ENCODE measurements around the gene THOC1. TPM values are rescaled to one million over a fixed set of nuclear protein-coding genes. Genes with fewer than 3 reads are reported as not detected.

Gene THOC1
- total RNA-seq, 1 donor from 2014 or later, result 73.7 TPM

- no peaks in the 10 kb centered on the region for H3K27me3 Mint-ChIP-seq (ENCODE audit: low read depth)
- no peak overlapping the region for H3K27ac Mint-ChIP-seq
- peaks cover 4% of the 10 kb centered on the region for H3K9me3 Mint-ChIP-seq
- H3K4me1 Mint-ChIP-seq, result no peaks in the 10 kb centered on the region
- no peak for TF ChIP-seq CTCF (IDR thresholded peaks at IDR 0.05; ENCODE audit: unreplicated experiment)
- H3K4me3 Mint-ChIP-seq, result no peak overlapping the region
- DNase-seq (ENCODE audit: low spot score in 2 of 2, unreplicated experiment in 2 of 2), result no peak
- H3K36me3 Mint-ChIP-seq, result peaks cover 41% of the 10 kb centered on the region
These were observed 40.5 kb downstream of the THOC1 start for GRCh38 chr18:227374-227773.

- Mint-ChIP-seq H3K9me3 (peaks cover 4% of the 10 kb centered on the region), H3K4me3 (no peak overlapping the region), H3K27me3 (ENCODE audit: low read depth) (no peaks in the 10 kb centered on the region), H3K36me3 (peaks cover 45% of the 10 kb centered on the region), H3K27ac (no peak overlapping the region), H3K4me1 (no peaks in the 10 kb centered on the region)
- no peak for TF ChIP-seq CTCF (IDR thresholded peaks at IDR 0.05; ENCODE audit: unreplicated experiment)
- DNase-seq (ENCODE audit: low spot score in 2 of 2, unreplicated experiment in 2 of 2), result no peak
These were observed 42.1 kb downstream of the THOC1 start for GRCh38 chr18:225745-226144.

GRCh38 chr18:220708-221107 lies 47.1 kb downstream of the THOC1 start:
- DNase-seq (ENCODE audit: low spot score in 2 of 2, unreplicated experiment in 2 of 2), result no peak
- H3K27ac Mint-ChIP-seq, result no peak overlapping the region
- TF ChIP-seq CTCF (IDR thresholded peaks at IDR 0.05; ENCODE audit: unreplicated experiment), result no peak
- no peaks in the 10 kb centered on the region for H3K4me1 Mint-ChIP-seq
- H3K4me3 Mint-ChIP-seq, result no peak overlapping the region
- no peaks in the 10 kb centered on the region for H3K27me3 Mint-ChIP-seq (ENCODE audit: low read depth)
- peaks cover 48% of the 10 kb centered on the region for H3K36me3 Mint-ChIP-seq
- no peaks in the 10 kb centered on the region for H3K9me3 Mint-ChIP-seq

GRCh38 chr18:217532-218336 lies 50.1 kb downstream of the THOC1 start:
- H3K36me3 Mint-ChIP-seq, result peaks cover 53% of the 10 kb centered on the region
- no peaks in the 10 kb centered on the region for H3K27me3 Mint-ChIP-seq (ENCODE audit: low read depth)
- no peaks in the 10 kb centered on the region for H3K4me1 Mint-ChIP-seq
- H3K27ac Mint-ChIP-seq, result no peak overlapping the region
- no peak overlapping the region for H3K4me3 Mint-ChIP-seq
- no peak for DNase-seq (ENCODE audit: low spot score in 2 of 2, unreplicated experiment in 2 of 2)
- H3K9me3 Mint-ChIP-seq, result no peaks in the 10 kb centered on the region
- TF ChIP-seq CTCF (IDR thresholded peaks at IDR 0.05; ENCODE audit: unreplicated experiment), result no peak

- no peaks in the 10 kb centered on the region for H3K9me3 Mint-ChIP-seq
- no peak overlapping the region for H3K4me3 Mint-ChIP-seq
- DNase-seq (ENCODE audit: low spot score in 2 of 2, unreplicated experiment in 2 of 2), result no peak
- no peaks in the 10 kb centered on the region for H3K4me1 Mint-ChIP-seq
- no peaks in the 10 kb centered on the region for H3K27me3 Mint-ChIP-seq (ENCODE audit: low read depth)
- TF ChIP-seq CTCF (IDR thresholded peaks at IDR 0.05; ENCODE audit: unreplicated experiment), result no peak
- peaks cover 57% of the 10 kb centered on the region for H3K36me3 Mint-ChIP-seq
- no peak overlapping the region for H3K27ac Mint-ChIP-seq
These were observed 52.3 kb downstream of the THOC1 start for GRCh38 chr18:215448-216010.
